D721Med (cell line): ENCODE measurements around the gene DNAAF9.

Experiments used
- DNase-seq: peaks from one replicate; pipeline ENCODE4 v3.0.0; 2011; ENCODE audit warnings: low spot score; ENCODE audit not compliant: insufficient read length
- FAIRE-seq: peaks from 2 replicates; lab custom pipeline; 2011; peaks lifted over from hg19 to GRCh38; lab: Jason Lieb, UNC
- TF ChIP-seq, protein P1 (sequence below): IDR thresholded peaks from 2 replicates; pipeline ENCODE4 v1.5.1; 2012; ENCODE audit warnings: mild to moderate bottlenecking, control low read depth; ENCODE audit not compliant: insufficient read depth; ENCODE audit errors: missing control alignments

The DNAAF9 gene

DNA sequence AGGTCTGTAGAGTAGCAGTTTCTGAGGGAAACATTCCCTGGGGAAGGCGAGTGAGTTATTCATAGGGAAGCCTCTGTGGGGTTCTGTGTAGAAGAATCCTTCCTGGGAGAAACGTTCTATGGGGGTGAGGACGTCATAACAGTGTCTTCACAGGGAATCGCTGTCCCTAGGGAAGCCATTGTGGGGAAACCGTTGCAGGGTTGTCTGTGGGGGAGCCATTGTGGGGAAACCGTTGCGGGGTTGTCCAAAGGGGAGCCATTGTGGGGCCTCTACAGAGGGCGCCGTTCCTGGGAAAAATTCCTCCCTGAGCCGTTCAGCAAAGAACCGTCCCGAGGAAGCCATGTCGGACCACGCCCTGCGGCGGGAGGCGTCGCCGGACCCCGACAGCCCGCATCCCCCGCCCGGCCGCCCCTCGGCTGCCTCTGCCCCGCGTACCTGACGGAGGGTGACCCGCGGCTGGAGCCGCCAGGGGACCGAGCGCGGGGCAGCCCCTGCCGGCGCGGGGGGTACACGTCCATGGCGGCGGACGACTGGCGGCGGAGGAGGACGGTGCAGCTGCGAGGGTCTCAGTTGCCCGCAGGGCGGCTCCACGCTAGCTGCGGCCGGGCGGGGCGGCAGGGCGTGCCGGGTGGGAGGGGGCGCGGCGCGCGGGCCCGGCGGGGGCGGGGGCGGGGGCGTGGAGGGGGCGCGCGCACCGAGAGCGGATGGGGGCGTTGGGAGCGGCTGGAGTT is at the start of gene DNAAF9:
Gene DNAAF9, minus strand, starts transcription at position 630 of the 731 bp plus-strand sequence. Its CDS starts 112 bp downstream, at position 518.
- TF ChIP-seq, protein P1, sequence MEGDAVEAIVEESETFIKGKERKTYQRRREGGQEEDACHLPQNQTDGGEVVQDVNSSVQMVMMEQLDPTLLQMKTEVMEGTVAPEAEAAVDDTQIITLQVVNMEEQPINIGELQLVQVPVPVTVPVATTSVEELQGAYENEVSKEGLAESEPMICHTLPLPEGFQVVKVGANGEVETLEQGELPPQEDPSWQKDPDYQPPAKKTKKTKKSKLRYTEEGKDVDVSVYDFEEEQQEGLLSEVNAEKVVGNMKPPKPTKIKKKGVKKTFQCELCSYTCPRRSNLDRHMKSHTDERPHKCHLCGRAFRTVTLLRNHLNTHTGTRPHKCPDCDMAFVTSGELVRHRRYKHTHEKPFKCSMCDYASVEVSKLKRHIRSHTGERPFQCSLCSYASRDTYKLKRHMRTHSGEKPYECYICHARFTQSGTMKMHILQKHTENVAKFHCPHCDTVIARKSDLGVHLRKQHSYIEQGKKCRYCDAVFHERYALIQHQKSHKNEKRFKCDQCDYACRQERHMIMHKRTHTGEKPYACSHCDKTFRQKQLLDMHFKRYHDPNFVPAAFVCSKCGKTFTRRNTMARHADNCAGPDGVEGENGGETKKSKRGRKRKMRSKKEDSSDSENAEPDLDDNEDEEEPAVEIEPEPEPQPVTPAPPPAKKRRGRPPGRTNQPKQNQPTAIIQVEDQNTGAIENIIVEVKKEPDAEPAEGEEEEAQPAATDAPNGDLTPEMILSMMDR = no peak
- DNase-seq = no peak
- FAIRE-seq = no peak

- DNase-seq (no peak), FAIRE-seq (no peak)
These were observed 49.2 kb upstream of the DNAAF9 start for GRCh38 chr20:3456648-3457047.

GRCh38 chr20:3454831-3455230 is 47.4 kb upstream of the DNAAF9 start:
- TF ChIP-seq, protein P1 = no peak
- no peak for FAIRE-seq
- no peak for DNase-seq

More at GRCh38 chr20:3456648-3457047, 49.2 kb upstream of the DNAAF9 start:
- TF ChIP-seq, protein P1 = no peak

GRCh38 chr20:3452690-3453089 is 45.2 kb upstream of the DNAAF9 start:
- no peak for DNase-seq
- TF ChIP-seq, protein P1 = no peak
- FAIRE-seq = no peak

DNA sequence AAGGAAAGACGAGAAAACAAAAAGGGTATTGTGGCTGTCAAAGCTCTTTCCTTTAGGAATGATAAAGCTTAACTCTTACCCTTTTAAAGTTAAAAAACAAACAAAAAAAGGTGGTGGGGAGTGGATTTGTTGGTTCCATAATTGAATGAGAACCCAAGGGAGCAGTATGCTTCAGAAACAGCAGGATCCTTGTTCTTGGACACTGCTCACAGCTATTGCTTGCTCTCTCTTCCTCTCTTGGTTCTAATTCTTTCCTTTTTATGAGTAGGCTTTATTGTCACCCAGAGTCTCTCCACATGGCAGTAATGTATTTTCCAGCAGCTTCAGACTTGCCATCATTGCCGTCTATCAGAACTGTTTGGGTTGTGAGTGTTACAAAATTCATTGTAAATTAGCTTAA is 44.7 kb upstream of the DNAAF9 start:
- FAIRE-seq = no peak
- DNase-seq = no peak

DNA sequence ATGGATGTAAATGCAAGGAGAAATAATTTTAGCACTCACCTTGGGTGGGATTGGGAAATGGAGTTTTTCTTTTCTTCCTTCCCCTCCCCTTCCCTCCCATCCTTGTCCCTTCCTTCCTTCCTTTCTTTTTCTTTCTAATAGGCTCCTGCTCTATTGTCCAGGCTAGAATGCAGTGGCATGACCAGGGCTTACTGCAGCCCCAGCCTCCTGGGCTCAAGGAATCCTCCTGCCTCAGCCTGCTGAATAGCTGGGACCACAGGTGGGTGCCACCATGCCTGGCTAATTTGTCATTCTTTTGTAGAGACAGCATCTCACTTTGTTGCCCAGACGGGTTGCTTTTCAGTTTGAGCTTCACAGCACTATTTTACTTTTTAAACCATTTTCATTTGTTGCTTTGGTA is 41.9 kb upstream of the DNAAF9 start:
- FAIRE-seq (no peak), DNase-seq (no peak)
- TF ChIP-seq, protein P1 = no peak

More for the DNA sequence above, 44.7 kb upstream of the DNAAF9 start:
- TF ChIP-seq, protein P1 = no peak

DNA sequence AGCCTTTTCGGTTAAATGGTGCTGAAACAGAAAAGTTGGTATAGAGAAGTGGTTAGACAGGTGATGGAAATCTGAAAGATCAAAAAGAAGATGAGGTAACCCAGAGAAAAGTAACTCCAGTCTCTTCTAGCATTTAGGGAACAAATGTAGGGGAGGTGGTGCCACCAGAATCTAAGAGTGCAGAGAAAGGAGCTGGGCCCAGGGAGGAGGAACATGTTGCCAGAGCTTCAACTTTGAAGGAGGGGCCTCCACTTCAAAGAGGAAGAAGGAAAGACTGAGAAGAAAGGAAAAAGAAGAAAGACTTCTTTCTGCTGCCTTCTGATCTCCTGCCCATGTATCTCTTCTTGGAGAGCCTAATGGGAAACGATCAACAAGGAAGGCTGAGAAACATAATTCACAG is 39.9 kb upstream of the DNAAF9 start:
- FAIRE-seq (no peak), DNase-seq (no peak)
- TF ChIP-seq, protein P1 = no peak
